Raji (cell line): ENCODE measurements around the gene SFXN3.

Source experiments
- POLR2A ChIP-seq: IDR thresholded peaks from 2 replicates; pipeline ENCODE4 v1.6.1; 2011; ENCODE audit warnings: low read depth, low read length, control low read depth; ENCODE audit not compliant: insufficient read depth

The SFXN3 gene

DNA sequence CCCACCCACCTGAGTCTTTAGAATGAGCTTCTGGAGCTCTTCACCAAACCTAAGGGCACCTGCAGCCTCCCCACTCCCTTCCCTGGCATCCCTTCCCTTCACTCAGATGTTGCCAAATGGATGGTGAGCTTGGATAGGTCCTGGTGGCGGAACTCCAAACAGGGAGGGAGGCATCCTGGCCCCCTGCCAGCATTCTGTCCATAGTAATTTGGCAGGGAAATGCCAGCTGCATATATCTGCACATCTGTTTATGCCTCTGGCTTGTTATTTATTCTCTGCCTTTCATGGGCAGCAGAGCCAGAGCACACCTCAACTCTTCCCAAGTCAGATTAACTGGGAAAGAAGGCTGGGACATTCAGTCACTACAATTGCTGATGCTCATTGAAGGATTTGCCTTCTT is 48.8 kb downstream of the SFXN3 start:
- no peak for TF ChIP-seq POLR2A

DNA sequence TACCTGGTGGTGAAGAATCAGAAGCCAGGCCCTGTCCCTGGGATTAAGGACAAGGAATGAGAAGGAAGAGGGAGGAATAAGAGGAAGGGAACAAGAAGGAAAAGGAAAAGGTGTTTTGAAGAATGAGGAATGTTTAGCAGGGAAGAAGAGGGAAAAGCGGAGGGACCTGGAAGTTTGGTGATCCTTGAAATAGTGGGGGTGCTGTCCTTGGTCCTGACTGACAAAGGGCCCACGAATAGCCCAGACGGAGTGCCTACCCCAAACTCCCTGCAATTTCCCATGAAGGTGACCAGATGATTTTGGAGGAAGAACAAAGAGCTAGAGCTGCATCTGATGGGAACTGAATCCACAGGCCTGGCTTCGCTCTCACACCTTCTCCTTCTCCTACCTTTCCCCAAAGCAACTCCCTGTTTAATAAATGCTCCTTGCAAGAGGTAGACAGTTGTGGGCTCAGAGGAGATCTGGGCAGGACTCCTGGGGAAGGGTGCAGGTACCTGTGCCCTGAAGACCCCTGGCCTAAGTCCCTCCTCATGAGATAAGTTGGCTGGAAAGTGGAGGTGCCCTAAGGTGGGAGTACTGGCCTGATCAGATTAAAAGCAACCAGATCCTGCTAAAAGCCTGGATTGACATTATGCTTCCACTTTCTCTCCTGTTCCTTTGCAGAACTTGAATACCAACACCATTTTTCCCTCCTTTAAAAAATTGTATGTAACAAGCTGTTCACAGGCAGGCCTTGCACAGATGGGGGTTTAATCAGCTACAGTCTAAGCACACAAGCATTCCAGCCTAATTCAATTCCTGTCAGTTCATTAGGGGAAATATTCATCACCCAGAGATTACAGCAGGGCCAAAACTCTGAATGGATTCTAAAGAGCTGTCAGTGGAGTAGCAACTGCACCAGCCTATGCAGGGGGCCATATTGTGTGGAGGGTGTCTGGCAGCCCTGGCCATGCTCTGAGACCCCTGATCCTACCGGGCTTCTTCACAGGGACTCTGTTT is 50.2 kb downstream of the SFXN3 start:
- TF ChIP-seq POLR2A = no peak

DNA sequence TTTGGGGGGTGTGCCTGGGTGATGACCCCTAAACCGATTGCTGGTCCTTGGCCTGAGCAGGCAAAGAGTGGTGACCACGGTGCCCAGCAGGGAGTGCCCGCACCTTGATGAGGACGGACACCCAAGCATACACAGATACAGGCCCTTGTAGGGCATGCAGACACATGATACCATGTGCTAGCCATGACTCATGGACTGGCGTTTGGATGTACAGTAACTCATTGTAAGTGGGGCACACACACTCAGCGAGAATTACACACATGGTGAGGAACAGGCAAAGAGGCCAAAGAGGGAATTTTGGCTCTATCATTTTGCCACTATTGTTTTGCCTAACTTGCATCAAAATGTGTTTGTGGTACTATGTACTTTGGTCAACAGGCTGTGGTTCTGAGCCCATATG is 54.8 kb downstream of the SFXN3 start:
- TF ChIP-seq POLR2A = no peak

DNA sequence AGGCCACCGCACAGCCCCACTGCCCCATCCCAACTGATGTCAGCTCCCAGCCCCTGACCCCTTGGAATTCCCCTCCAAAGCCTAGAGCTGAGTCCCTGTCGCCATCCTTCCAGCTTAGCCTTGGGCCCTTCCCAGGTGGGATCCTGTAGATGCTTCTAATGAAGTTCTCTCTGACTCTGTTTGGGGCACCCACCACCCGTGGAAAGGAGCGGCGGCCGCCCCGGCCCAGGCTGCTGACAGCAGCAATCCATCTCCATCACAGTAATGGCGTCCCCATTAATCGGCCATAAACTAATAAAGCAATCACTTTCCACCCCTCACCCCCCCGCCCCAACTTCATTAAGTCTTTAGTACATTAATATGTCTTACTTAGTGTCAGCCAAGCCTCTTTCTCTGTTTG is 56.3 kb downstream of the SFXN3 start:
- TF ChIP-seq POLR2A = no peak

DNA sequence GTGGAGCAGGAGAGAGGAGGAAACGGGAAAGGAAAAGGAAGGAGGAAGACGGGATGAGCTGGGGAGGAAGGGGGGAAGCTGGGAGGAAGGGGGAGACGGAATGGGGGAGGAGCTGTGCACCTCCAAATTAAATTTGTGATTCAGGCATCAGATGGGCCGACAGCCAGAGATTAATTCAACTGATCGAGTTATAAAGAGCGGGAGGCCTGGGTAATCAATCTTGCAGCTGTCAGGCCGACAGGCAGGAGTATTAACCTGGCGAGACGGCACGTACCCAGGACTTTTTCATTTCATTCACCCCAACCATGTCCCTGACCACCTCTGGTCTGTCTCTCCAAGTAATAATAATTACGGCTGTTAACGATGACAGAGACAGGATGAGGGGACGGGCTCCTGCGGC is 56.9 kb downstream of the SFXN3 start:
- TF ChIP-seq POLR2A = no peak

DNA sequence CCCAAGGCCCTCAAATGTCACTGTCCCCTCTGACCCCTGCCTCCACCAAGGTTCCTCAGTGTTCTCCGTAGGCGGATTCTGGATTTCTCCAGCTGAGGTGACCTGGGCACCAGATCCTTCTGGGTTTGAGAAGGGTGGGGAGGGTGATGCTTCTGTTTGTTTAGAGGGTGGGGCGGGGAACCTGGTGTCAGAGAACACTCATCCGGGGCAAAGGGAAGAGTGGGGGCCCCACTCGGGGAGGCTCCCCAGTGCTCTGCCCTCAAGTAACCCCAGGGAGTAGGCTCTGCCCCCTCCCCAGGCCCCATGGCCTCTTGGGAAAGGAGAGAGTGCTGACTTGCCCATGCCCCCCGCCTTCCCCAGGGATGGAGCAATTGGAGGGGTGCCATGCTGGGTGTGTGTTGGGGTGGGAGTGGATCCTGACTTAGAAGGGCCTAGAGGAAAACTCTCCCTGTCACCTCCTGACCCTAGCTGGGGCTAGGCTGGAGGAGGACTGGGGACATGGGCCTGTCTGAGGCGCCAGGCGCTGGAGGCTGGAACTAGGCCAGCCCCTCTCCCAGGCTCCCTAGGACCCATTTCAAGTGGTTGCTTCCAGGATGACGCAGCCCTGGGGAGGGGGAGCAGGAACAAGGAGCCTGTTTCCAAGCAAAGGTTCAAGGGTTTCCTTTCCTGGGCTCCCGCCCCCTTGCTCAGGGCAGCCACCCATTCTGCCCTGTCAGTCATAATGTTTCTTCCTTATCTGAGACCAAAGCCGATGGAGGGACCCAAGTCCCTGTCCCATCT is 58.7 kb downstream of the SFXN3 start:
- TF ChIP-seq POLR2A = no peak

DNA sequence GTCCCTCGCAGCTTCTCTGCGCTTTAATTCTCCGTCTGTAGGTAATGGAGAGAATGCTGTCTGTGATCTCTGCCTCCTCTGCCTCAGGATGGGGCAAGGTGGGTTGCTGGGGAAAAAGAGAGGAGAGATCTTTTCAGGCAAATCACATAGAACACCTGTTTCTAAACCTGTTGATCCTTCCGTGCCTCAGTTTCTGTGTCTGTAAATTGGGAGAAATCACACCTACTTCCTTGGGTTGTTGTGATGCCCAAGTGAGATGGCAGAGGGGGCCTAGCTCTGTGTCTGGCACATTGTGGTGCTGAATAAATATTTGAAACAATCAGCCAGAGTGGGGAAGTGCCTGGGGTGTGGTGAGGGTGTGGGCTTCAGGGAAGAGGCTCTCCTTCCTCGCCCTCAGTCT is 59.6 kb downstream of the SFXN3 start:
- TF ChIP-seq POLR2A = no peak
